Smooth muscle cell (in vitro differentiated cells): Measurements from ENCODE around the gene C2CD4C. TPM values are rescaled to one million over a fixed set of nuclear protein-coding genes. Genes with fewer than 3 reads are reported as not detected.

Source experiments
- DNase-seq: peaks from one replicate; lab custom pipeline; 2025; ENCODE audit not compliant: unreplicated experiment; lab: John Stamatoyannopoulos, UW
- H2AFZ ChIP-seq: fragments of 200-600 bp; sonication (generic); 2 replicates; pipeline ENCODE4 v1.6.0; 2016; ENCODE audit warnings: antibody characterized with exemption, low read depth, mild to moderate bottlenecking
- H3F3A ChIP-seq: fragments of 200-600 bp; sonication (generic); 2 replicates; pipeline ENCODE4 v1.6.0; 2017; ENCODE audit warnings: antibody characterized with exemption, low read depth
- H3K27ac ChIP-seq: fragments of 200-600 bp; sonication (generic); 2 replicates; pipeline ENCODE4 v1.5.1; 2016; ENCODE audit warnings: low read depth, mild to moderate bottlenecking
- H3K27me3 ChIP-seq: fragments of 200-600 bp; sonication (generic); 2 replicates; pipeline ENCODE4 v1.6.1; 2016; ENCODE audit warnings: low read depth, mild to moderate bottlenecking
- H3K36me3 ChIP-seq: fragments of 200-600 bp; sonication (generic); 2 replicates; pipeline ENCODE4 v1.5.1; 2016; ENCODE audit warnings: low read depth
- H3K4me1 ChIP-seq: fragments of 200-600 bp; sonication (generic); 2 replicates; pipeline ENCODE4 v1.5.1; 2016; ENCODE audit warnings: low read depth
- H3K4me2 ChIP-seq: fragments of 200-600 bp; sonication (generic); 2 replicates; pipeline ENCODE4 v1.6.0; 2016; ENCODE audit warnings: mild to moderate bottlenecking
- H3K4me3 ChIP-seq: fragments of 200-600 bp; sonication (generic); 2 replicates; pipeline ENCODE4 v1.5.1; 2016; ENCODE audit warnings: mild to moderate bottlenecking
- H3K79me2 ChIP-seq: fragments of 200-600 bp; sonication (generic); 2 replicates; pipeline ENCODE4 v1.6.0; 2016; ENCODE audit warnings: low read depth, mild to moderate bottlenecking
- H3K9ac ChIP-seq: fragments of 200-600 bp; sonication (generic); 2 replicates; pipeline ENCODE4 v1.6.0; 2016; ENCODE audit warnings: low read depth
- H3K9me3 ChIP-seq: fragments of 200-600 bp; sonication (generic); replicated peaks from 2 replicates; pipeline ENCODE4 v1.5.1; 2016; ENCODE audit warnings: low read depth
- H4K20me1 ChIP-seq: fragments of 200-600 bp; sonication (generic); 2 replicates; pipeline ENCODE4 v1.6.0; 2016; ENCODE audit warnings: low read depth
- CTCF ChIP-seq: fragments of 200-600 bp; sonication (generic); IDR thresholded peaks from 2 replicates; pipeline ENCODE4 v1.5.1; 2017; ENCODE audit warnings: borderline replicate concordance, mild to moderate bottlenecking, antibody characterized with exemption; ENCODE audit not compliant: insufficient read depth, poor library complexity, severe bottlenecking
- WGBS: methylation state at CpG from one replicate; pipeline ENCODE4 v1.1.7; 2016; ENCODE audit warnings: low lambda C conversion rate; 5-methylcytosine and 5-hydroxymethylcytosine counted together
- polyA plus RNA-seq: library from polyadenylated mRNA; unstranded; fragments of >200 nt; fragmentation: Nextera tagmentation; extraction: Ambion mirVana; gene quantifications from 2 replicates; pipeline ENCODE4 v1.2.1, GENCODE V29; 2016
- total RNA-seq: library from RNA; depleted of rRNA; stranded (reverse); fragments of >200 nt; gene quantifications from 2 replicates; pipeline ENCODE4 v1.2.3, GENCODE V29; 2014

C2CD4C gene
- total and polyA plus RNA-seq, 2 experiments from 2014 or later = 0.63 to 3.7 TPM

GRCh38 chr19:369256-369655, 39.7 kb downstream of the C2CD4C start:
- H3F3A ChIP-seq = no peaks in the 10 kb centered on the region
- TF ChIP-seq CTCF = no peak
- no peaks in the 10 kb centered on the region for H3K4me1 ChIP-seq
- WGBS = 91% methylated on average over 13 of the region's 13 CpGs
- no peaks in the 10 kb centered on the region for H3K27me3 ChIP-seq
- no peaks in the 10 kb centered on the region for H3K9me3 ChIP-seq
- H3K27ac ChIP-seq = no peak overlapping the region
- DNase-seq = no peak
- H3K79me2 ChIP-seq = no peaks in the 10 kb centered on the region
- H3K4me3 ChIP-seq = no peak overlapping the region
- no peak overlapping the region for H3K4me2 ChIP-seq
- H4K20me1 ChIP-seq = no peaks in the 10 kb centered on the region
- no peak overlapping the region for H2AFZ ChIP-seq
- H3K9ac ChIP-seq = no peak overlapping the region
- H3K36me3 ChIP-seq = no peaks in the 10 kb centered on the region

- H4K20me1 ChIP-seq = no peaks in the 10 kb centered on the region
- H3K4me2 ChIP-seq = no peak overlapping the region
- H2AFZ ChIP-seq = no peak overlapping the region
- no peak overlapping the region for H3K9ac ChIP-seq
- no peaks in the 10 kb centered on the region for H3K79me2 ChIP-seq
- no peaks in the 10 kb centered on the region for H3K27me3 ChIP-seq
- H3K4me3 ChIP-seq = no peak overlapping the region
- DNase-seq = no peak
- no peaks in the 10 kb centered on the region for H3K4me1 ChIP-seq
- no peaks in the 10 kb centered on the region for H3F3A ChIP-seq
- 85% methylated on average over 7 of the region's 7 CpGs for WGBS
- no peak for TF ChIP-seq CTCF
- no peak overlapping the region for H3K27ac ChIP-seq
- no peaks in the 10 kb centered on the region for H3K9me3 ChIP-seq
- no peaks in the 10 kb centered on the region for H3K36me3 ChIP-seq
These were observed 40.3 kb downstream of the C2CD4C start for GRCh38 chr19:368630-369024.

GRCh38 chr19:367963-368629, 40.9 kb downstream of the C2CD4C start:
- H3K79me2 ChIP-seq = no peaks in the 10 kb centered on the region
- H4K20me1 ChIP-seq = no peaks in the 10 kb centered on the region
- no peak overlapping the region for H3K27ac ChIP-seq
- no peak overlapping the region for H3K9ac ChIP-seq
- H2AFZ ChIP-seq = no peak overlapping the region
- TF ChIP-seq CTCF = no peak
- no peak for DNase-seq
- H3K4me2 ChIP-seq = no peak overlapping the region
- H3K27me3 ChIP-seq = no peaks in the 10 kb centered on the region
- H3K36me3 ChIP-seq = no peaks in the 10 kb centered on the region
- 89% methylated on average over 22 of the region's 22 CpGs for WGBS
- H3K9me3 ChIP-seq = no peaks in the 10 kb centered on the region
- no peaks in the 10 kb centered on the region for H3K4me1 ChIP-seq
- no peak overlapping the region for H3K4me3 ChIP-seq
- H3F3A ChIP-seq = no peaks in the 10 kb centered on the region

- DNase-seq = no peak
- WGBS = 94% methylated on average over 14 of the region's 14 CpGs
- H3K9ac ChIP-seq = no peak overlapping the region
These were observed 41.4 kb downstream of the C2CD4C start for GRCh38 chr19:367561-367960.

More at GRCh38 chr19:367561-367960, 41.4 kb downstream of the C2CD4C start:
- Histone ChIP-seq H2AFZ (no peak overlapping the region), H3K4me2 (no peak overlapping the region), H4K20me1 (no peaks in the 10 kb centered on the region), H3K36me3 (no peaks in the 10 kb centered on the region), H3K4me1 (no peaks in the 10 kb centered on the region), H3K27ac (no peak overlapping the region), H3K4me3 (no peak overlapping the region), H3F3A (no peaks in the 10 kb centered on the region), H3K27me3 (no peaks in the 10 kb centered on the region), H3K79me2 (no peaks in the 10 kb centered on the region), H3K9me3 (no peaks in the 10 kb centered on the region)
- no peak for TF ChIP-seq CTCF
